8988T (cell line): ENCODE results near the gene SLC28A1.
"Not testable (repeated sequence)": the region's sequence is repeated elsewhere in the genome, so short reads cannot be mapped to it uniquely, and the experiment has no call there.

ENCODE experiments used
- DNase-seq: peaks from one replicate; pipeline ENCODE4 v3.0.0; 2011

Gene SLC28A1

DNA sequence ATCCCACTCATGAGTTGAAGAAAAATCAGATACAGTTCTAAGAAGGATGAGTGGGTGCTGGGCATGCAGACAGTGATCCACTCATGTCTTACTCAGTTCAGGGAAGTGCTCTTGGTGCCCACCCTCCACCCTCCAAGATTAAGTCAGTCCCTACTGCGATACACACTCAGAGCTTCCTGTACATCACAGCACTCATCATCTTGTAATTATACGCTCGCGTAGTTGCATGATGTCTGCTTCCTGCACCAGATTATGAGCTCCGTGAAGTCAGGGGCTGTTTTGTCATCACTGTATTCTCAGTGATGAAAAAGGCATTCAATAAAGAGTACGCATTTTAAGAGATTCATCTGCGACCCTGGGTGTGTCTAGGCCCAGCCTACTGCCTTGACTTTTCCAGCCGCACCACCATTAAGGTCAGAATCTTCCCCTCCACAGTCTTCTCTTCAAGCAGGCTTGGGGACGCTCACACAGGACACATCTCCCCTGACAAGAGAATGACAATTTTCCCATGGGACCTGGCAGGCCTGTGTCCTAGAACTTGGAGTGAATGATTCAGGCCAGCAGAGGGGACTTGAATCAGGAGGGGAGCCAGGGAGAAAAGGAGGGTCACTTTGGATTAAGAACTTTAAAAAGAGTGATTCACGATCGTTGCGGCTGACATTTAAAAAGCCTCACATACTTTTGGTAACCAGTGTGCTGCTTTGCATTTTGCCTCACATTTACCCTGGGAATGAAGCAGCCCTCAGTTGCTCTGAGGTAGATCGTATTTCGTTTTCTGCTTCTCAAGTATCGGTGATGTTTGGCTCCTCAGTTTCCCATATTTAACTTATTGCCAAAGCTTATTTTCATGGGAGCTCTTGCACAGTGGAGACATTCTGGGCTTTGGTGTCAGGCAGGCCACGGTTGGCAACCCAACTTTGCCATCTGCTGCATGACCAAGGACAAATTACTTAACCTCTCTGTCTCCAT lies 89.3 kb downstream of the SLC28A1 start:
- no peak for DNase-seq

GRCh38 chr15:84975871-84976351 lies 91.4 kb downstream of the SLC28A1 start:
- no peak for DNase-seq

GRCh38 chr15:84976746-84977345 lies 92.4 kb downstream of the SLC28A1 start:
- DNase-seq, result no peak

DNA sequence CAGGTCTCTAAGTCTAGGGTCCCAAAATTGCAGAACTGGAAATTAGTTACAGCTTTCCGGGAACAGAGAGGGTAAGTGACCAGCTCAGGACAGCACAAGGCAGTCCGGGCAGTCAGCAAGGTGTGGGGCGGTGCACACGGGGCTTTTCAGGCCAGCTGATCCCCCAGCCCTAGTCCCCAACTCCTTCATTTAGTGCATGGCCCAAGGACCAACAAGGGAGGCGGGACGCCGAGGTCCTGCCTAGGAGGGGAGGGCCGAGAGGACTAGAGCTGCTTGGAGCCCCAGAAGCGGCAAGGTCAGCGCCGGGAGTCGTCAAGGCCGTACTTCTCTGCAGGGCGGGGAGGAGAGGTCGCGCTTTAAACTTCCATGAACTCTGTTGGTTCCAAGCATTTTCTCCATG lies 95.2 kb downstream of the SLC28A1 start:
- DNase-seq, result no peak

DNA sequence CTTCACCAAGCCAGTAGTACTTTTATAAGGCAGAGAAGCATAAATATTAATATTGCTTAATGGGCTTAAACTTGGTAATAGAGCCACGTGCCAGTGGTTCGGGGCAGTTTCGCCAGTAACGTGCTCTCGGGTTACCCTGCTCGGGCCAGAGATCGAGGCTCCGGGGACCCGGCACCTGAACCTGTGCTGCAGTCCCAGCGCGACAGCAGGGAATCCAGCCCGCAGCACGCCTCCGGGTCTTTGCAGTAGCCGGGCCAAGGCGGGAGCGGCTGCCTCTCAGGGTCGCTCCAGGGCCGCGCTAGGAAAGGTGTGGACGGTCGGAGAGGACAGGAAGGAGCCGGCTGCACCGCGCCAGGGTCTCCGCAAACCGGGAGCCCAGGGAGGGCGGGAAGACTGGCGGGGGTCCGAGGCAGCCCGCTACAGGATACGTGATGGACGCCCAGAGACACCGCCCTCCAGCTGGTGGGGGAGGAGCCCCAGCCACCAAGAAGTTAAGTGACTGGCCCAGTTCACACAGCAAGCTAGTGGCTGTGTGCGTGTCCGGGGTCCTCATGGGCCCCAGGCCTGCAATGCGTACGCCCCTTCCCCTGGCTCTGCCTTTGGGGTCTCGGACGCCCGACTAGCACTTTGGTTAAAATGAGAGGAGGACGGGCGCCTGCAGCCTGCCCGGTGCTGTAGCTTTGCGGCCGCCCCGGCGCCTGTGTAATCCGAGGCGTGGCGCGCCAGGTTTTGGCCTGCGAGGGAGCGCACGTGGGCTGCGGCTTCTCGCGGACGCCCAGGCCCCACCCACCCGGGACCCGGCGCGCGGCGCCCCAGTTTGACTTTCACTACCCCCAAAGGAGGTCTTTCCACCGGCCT lies 96.0 kb downstream of the SLC28A1 start:
- DNase-seq, result peak; percentile 74

GRCh38 chr15:84981054-84981710 lies 96.7 kb downstream of the SLC28A1 start:
- DNase-seq, result peak; percentile 87

- peak; percentile 34 for DNase-seq
Measured at GRCh38 chr15:84981711-84982300, 97.3 kb downstream of the SLC28A1 start, which contains the start of gene PDE8A. TSS of gene PDE8A (plus strand) at chr15:84981856. CDS start at chr15:84982163, 307 bp downstream.

DNA sequence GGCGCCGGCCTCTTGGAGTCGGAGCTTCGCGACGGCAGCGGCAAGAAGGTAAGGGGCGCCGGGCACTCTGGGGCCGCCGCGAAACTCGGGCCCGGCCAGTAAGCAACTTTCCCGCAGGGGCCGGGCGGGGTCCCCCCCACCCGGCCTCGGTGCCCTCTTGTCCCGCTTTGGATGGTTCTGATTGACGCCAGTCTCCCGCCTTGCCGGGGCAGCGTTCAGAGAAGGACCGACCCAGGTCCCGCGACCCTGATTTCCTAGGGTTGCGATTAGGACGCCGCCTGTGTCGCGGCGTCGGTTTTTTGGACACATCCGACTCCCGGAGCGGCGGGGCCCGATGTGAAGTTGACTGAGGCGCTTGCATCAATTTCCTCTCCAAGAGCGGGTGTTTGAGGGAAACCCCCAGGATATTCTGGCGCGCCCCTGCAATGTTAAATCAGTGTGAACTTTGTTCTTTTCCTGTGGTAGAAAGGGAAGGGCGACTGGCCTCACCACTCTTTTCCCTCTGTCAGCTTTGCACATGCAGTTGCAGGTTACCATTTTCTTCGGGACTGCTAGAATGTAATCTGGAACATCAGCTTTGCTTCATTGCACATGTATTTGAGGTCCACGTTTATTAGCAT lies 97.9 kb downstream of the SLC28A1 start:
- DNase-seq, result no peak

GRCh38 chr15:84983294-84983693 lies 98.8 kb downstream of the SLC28A1 start:
- DNase-seq, result no peak

- no peak for DNase-seq
Measured at GRCh38 chr15:84983711-84984110, 99.2 kb downstream of the SLC28A1 start.

GRCh38 chr15:84985158-84985557 lies 100.7 kb downstream of the SLC28A1 start:
- no peak for DNase-seq

DNA sequence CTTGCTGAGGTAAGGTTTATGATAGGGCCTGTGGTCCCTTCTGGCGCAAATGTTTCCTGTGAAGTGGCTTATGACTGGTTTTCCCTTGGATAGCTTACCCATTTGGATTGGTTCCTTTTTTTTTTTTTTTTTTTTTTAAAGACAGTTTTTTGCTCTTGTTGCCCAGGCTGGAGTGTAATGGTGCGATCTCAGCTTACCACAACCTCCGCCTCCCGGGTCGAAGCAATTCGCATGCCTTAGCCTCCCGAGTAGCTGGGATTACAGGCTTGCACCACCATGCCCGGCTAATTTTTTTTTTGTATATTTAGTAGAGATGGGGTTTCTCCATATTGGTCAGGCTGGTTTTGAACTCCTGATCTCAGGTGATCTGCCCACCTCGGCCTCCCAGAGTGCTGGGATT lies 102.9 kb downstream of the SLC28A1 start:
- not testable (repeated sequence) for DNase-seq

- DNase-seq, result no peak
Measured at GRCh38 chr15:84987949-84988624, 103.6 kb downstream of the SLC28A1 start.

DNA sequence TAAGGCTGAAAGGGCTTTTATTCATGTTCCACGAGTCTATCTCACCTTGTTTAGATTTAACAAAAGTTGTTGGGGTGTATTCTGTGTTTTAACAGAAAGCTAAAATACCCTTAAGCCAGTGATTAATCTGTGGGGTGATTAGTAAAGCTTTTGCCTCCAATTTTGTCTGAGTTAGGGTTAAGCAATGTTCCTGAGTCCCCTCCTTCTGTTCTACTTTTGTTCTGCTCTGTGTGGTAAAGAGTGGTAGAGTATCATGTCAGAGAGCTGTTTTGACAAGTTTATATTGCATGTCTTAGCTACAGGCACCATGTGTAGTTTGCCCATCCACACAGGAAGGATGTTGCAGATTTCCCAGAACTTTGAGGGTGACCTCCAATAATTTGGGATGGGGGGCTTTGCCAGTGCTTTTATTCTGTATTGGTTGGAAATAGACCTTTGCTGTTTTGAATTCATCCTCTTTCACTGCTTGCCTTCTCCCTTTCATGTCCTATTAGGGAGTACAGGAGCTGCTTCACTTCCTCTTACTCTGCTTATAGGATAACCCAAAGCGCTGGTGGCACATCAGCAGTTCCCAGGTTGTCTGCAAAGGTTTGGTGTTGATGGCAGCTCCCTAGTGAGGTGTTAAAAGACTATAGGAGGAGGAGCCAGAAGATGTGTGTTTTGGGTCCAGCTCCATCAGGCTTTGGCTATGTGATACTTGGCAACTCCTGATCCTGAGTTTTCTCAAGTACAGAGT lies 104.6 kb downstream of the SLC28A1 start:
- DNase-seq, result no peak

DNA sequence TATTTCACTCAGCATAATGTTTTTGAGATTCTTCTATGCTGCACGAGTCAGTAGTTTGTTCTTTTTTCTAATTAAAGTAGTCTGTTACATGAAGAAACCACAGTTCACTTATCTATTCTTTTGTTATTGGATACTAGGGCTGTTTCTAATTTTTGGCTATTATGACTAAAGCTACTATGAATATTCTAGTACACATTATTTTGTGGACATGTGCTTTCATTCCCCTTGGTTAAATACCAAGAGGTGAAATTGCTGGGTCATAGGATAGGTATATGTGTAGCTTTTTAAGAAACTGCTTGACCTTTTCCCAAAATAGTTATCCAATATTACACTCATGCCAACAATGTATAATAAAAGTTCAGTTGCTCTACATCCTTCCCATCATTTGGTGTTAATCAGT lies 106.0 kb downstream of the SLC28A1 start:
- DNase-seq, result no peak

DNA sequence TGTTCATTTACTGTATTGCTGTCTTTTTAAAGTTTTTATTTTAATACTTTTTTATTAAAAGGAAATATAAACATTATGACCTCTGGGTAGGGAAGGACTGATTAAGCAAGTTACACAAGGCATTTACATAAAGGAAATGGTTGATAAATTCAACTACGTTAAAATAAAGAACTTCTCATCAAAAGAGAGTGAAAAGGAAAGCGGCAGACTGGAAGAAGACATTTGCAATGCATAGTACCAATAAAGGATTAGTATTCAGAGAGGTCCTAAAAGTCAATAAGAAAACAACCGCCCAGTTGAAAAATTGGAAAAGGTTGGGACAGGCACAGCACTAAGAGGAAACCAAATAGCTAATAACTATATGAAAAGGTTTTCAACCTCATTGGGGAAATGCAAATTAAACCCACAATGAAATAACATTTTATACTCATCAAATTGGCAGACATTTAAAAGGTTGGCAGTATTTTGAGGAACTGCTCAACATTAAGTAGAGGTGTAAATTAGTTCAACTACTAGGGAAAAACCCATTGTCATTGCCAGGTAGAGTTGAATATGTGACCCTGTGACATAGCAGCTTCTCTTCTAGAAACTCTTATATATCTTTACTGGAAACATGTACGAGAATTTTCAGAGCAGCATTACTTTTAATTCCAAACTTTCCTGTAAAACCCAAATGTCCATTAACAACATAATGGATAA lies 106.7 kb downstream of the SLC28A1 start:
- no peak for DNase-seq

DNA sequence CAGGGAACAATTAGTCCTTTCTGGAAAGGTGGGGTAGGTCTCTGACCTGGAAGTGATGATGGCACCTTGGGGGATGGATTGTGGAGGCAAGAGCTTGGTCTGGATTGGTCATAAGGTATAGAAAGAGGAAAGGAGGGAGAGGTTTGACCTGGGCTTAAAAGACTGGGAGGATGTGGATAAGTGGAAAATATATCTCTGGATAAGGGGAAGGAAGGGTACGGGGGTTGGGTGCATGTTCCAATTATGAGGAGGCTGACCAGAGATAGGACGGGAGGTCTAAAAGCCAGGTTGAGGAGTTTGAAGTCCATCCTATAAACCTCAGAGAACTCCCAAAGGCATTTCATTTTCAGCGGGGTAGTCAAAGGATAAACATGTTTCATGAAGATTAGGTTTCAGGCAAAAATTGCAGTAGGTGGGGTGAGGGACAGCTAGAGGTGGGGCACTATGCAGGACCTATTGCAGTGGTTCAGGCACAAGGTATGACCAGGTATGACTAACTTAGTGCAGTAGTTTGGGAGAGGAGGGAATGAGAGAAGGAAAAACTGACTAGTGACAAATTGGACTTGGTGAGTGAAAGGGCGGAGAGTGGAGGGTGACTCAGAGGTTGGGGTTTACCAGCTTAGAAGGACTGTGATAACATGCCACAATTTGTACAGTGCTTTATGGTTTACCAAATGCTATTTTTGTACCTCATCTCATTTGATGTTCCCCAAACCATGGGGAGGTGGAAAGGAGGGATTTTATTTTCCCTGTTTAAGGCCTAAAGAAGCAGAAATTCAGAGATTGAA lies 107.9 kb downstream of the SLC28A1 start:
- DNase-seq, result no peak
